ENCODE data around the gene GLI2. TPM values are rescaled to one million over a fixed set of nuclear protein-coding genes. Genes with fewer than 3 reads are reported as not detected.

The GLI2 gene
- total and polyA plus RNA-seq, 5 experiments from 2014 or later: not detected

GRCh38 chr2:120701499-120701898 lies 34.2 kb upstream of the GLI2 start:
- Mint-ChIP-seq H3K9me3 (no peaks in the 10 kb centered on the region), H3K27me3 (peaks cover 5 to 35% (median 17%) of the 10 kb centered on the region in 5 donors), H3K4me3 (no peak overlapping the region), H3K4me1 (no peaks in the 10 kb centered on the region), H3K27ac (no peak overlapping the region), H3K36me3 (no peaks in the 10 kb centered on the region)
- POLR2A ChIA-PET: no interaction called here
- DNase-seq (no peak), ATAC-seq (no peak)

- H3K9me3 Mint-ChIP-seq: no peaks in the 10 kb centered on the region
- DNase-seq (no peak), ATAC-seq (no peak)
- H3K36me3 Mint-ChIP-seq: no peaks in the 10 kb centered on the region
- no peak overlapping the region for H3K27ac Mint-ChIP-seq
- POLR2A ChIA-PET: no interaction called here
- H3K4me1 Mint-ChIP-seq: no peaks in the 10 kb centered on the region
- H3K27me3 Mint-ChIP-seq: peaks cover 2 to 35% (median 13%) of the 10 kb centered on the region in 5 donors
- no peak overlapping the region for H3K4me3 Mint-ChIP-seq
Observed at GRCh38 chr2:120702061-120702460, 33.6 kb upstream of the GLI2 start.

- Mint-ChIP-seq H3K27ac (peak overlapping the region in 1 of 10 donors; percentile 24), H3K4me1 (no peaks in the 10 kb centered on the region), H3K27me3 (peaks cover 0 to 33% (median 9%) of the 10 kb centered on the region in 5 donors), H3K9me3 (no peaks in the 10 kb centered on the region), H3K4me3 (no peak overlapping the region), H3K36me3 (no peaks in the 10 kb centered on the region)
- DNase-seq (no peak), ATAC-seq (no peak)
- POLR2A ChIA-PET: no interaction called here
Observed at GRCh38 chr2:120702801-120703200, 32.9 kb upstream of the GLI2 start.

DNA sequence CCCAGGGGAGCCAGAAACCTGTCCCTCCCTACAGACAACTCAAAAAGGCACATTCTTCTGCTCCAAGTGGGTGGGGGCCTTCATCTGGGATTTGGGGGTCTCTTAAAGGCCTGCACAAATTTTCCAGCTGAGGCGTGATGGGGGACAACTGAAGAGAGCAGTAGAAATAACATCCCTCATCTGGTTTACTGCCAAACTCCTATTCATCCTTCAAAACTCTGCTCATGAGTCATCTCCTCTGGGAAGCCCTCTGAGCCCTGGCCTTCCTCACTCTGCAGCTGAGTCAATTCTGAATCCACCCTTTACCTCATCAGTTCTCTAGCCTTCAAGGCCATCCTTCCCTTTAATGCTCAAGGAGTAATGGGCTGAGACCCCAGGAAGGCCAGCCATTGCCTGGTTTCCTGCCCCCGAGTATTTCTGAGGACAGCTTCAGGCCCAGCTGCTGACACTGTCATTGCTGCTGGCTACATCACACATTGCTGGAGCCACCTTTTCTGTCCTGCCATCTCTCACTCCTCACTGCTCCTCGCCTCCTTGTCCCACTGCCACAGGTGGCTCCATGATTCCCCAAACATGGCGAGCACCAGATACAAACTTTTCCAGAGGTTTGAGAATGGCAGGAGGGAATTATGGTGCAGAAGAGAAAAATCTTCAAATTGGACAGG lies 32.2 kb upstream of the GLI2 start:
- DNase-seq (no peak), ATAC-seq (no peak)
- H3K4me3 Mint-ChIP-seq: no peak overlapping the region
- H3K4me1 Mint-ChIP-seq: no peaks in the 10 kb centered on the region
- H3K27ac Mint-ChIP-seq: no peak overlapping the region
- H3K27me3 Mint-ChIP-seq: peaks cover 0 to 32% (median 9%) of the 10 kb centered on the region in 5 donors
- H3K9me3 Mint-ChIP-seq: no peaks in the 10 kb centered on the region
- H3K36me3 Mint-ChIP-seq: no peaks in the 10 kb centered on the region
- POLR2A ChIA-PET: no interaction called here

DNA sequence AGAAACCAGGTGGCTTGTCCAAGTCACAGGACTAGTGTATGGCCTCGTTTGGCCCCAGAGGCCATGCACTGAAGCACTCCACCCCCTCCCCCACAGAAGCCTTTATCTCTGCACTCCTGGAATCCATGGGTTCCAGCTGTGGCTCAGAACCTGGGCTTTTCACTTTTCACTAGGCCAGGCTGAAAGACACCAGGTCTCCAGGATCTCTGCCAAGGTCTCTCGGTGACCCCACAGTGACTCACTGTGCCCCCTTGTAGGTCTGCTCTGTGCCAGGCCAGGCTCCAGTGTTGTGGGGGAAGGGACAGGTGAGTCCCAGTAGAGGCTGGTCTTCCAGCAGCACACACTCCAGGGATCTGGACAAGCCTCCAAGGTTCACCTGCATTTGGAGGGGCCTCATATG lies 31.0 kb upstream of the GLI2 start:
- ATAC-seq: no peak

DNA sequence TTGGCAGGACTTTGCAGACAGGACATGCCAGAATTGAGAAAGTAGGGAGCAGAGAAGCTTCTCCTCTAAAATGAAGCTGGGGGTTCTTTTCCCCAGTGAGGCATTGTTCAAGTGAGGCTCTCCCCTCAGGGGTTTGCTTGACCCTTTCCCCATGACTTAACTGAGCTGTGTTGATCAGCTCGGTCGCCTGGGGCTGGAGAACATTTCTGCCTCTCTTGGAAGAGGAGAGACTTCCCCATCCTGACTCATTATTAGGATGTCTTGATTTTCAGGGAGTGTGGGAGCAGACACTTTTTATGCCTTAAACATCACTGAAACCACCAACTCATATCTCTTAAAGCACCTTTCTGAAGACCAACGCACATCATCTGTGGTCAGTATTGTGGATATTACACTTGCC lies 27.9 kb upstream of the GLI2 start:
- no peak for ATAC-seq
- H3K27me3 Mint-ChIP-seq: peaks cover 1 to 41% (median 12%) of the 10 kb centered on the region in 5 donors
- H3K4me3 Mint-ChIP-seq: no peak overlapping the region
- H3K4me1 Mint-ChIP-seq: peaks cover 0 to 2% (median under 1%) of the 10 kb centered on the region in 4 donors
- POLR2A ChIA-PET: no interaction called here
- no peaks in the 10 kb centered on the region for H3K36me3 Mint-ChIP-seq
- DNase-seq: no peak
- no peak overlapping the region for H3K27ac Mint-ChIP-seq
- H3K9me3 Mint-ChIP-seq: no peaks in the 10 kb centered on the region

More for the DNA sequence above, 31.0 kb upstream of the GLI2 start:
- no peak overlapping the region for H3K4me3 Mint-ChIP-seq
- H3K9me3 Mint-ChIP-seq: no peaks in the 10 kb centered on the region
- H3K27me3 Mint-ChIP-seq: peaks cover 0 to 32% (median 9%) of the 10 kb centered on the region in 5 donors
- no peak for DNase-seq
- POLR2A ChIA-PET: no interaction called here
- no peak overlapping the region for H3K27ac Mint-ChIP-seq
- no peaks in the 10 kb centered on the region for H3K4me1 Mint-ChIP-seq
- H3K36me3 Mint-ChIP-seq: no peaks in the 10 kb centered on the region

GRCh38 chr2:120708944-120709607 lies 26.6 kb upstream of the GLI2 start:
- POLR2A ChIA-PET: no interaction called here
- no peak for DNase-seq
- H3K4me3 Mint-ChIP-seq: no peak overlapping the region
- no peak overlapping the region for H3K27ac Mint-ChIP-seq
- ATAC-seq: no peak
- H3K4me1 Mint-ChIP-seq: peaks cover 0 to 2% (median under 1%) of the 10 kb centered on the region in 4 donors
- no peaks in the 10 kb centered on the region for H3K36me3 Mint-ChIP-seq
- H3K9me3 Mint-ChIP-seq: no peaks in the 10 kb centered on the region
- peaks cover 1 to 35% (median 11%) of the 10 kb centered on the region in 5 donors for H3K27me3 Mint-ChIP-seq

GRCh38 chr2:120709608-120710041 lies 26.0 kb upstream of the GLI2 start:
- H3K27ac Mint-ChIP-seq: no peak overlapping the region
- peaks cover 0 to 2% (median under 1%) of the 10 kb centered on the region in 4 donors for H3K4me1 Mint-ChIP-seq
- ATAC-seq (no peak), DNase-seq (no peak)
- peaks cover 1 to 36% (median 12%) of the 10 kb centered on the region in 5 donors for H3K27me3 Mint-ChIP-seq
- no peaks in the 10 kb centered on the region for H3K36me3 Mint-ChIP-seq
- no peak overlapping the region for H3K4me3 Mint-ChIP-seq
- POLR2A ChIA-PET: no interaction called here
- no peaks in the 10 kb centered on the region for H3K9me3 Mint-ChIP-seq

DNA sequence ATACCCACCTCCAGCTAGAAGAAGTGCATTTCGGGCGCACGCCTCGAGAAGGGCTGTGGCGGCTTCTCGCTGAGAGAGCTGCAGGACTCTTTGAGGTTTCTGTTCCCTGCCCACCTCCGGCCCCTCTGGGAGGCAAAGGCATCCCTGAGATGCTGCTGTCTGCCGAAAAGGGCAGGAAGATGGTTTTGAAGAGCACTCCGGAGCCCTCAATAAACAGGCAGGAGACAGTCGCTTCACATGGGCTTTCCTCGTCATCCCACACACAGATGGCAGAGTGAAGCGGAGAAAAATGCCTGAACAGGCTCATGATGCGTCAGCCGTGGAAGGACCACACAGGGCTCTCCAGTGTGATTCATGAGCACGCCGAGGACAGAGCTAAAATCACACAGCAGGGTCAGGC lies 25.4 kb upstream of the GLI2 start:
- POLR2A ChIA-PET: no interaction called here
- no peak for DNase-seq
- Mint-ChIP-seq H3K9me3 (no peaks in the 10 kb centered on the region), H3K27me3 (peaks cover 1 to 41% (median 11%) of the 10 kb centered on the region in 5 donors), H3K36me3 (no peaks in the 10 kb centered on the region), H3K27ac (no peak overlapping the region), H3K4me1 (peaks cover 0 to 2% (median under 1%) of the 10 kb centered on the region in 4 donors), H3K4me3 (no peak overlapping the region)
- no peak for ATAC-seq

- Mint-ChIP-seq H3K27me3 (peaks cover 1 to 37% (median 11%) of the 10 kb centered on the region in 5 donors), H3K9me3 (no peaks in the 10 kb centered on the region), H3K36me3 (no peaks in the 10 kb centered on the region), H3K27ac (no peak overlapping the region), H3K4me1 (peaks cover 0 to 2% (median under 1%) of the 10 kb centered on the region in 4 donors), H3K4me3 (no peak overlapping the region)
- POLR2A ChIA-PET: no interaction called here
- DNase-seq: no peak
- no peak for ATAC-seq
Observed at GRCh38 chr2:120711694-120712093, 24.0 kb upstream of the GLI2 start.

DNA sequence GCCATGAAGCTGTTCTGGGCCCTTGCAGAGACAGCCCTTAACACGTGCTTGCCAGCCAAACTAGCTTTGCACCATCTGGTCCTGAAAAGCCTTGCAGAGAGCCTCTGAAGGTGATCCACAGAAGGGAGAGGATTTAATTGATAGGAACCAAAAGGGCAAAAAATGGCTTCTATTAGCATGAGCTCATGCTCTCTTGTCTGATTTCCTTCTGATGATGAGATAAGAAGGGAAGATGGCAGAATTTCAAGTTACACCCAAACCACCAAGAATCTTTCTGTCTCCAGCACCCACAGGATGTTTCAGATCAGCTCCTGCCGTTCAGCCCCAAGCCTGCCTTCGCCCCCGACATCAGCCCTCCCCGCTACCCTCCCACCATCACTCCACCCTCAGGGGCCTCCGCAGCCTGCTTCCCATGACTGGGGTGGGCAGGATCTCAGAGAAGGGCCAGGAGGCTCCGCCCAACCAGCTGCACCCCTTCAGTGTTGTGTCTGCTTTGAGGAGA lies 23.4 kb upstream of the GLI2 start:
- no peak for DNase-seq
- peaks cover 0 to 2% (median under 1%) of the 10 kb centered on the region in 4 donors for H3K4me1 Mint-ChIP-seq
- H3K36me3 Mint-ChIP-seq: no peaks in the 10 kb centered on the region
- H3K27ac Mint-ChIP-seq: peak overlapping the region in 1 of 10 donors; percentile 63
- no peaks in the 10 kb centered on the region for H3K9me3 Mint-ChIP-seq
- POLR2A ChIA-PET: no interaction called here
- H3K4me3 Mint-ChIP-seq: no peak overlapping the region
- H3K27me3 Mint-ChIP-seq: peaks cover 1 to 32% (median 11%) of the 10 kb centered on the region in 5 donors
- no peak for ATAC-seq

DNA sequence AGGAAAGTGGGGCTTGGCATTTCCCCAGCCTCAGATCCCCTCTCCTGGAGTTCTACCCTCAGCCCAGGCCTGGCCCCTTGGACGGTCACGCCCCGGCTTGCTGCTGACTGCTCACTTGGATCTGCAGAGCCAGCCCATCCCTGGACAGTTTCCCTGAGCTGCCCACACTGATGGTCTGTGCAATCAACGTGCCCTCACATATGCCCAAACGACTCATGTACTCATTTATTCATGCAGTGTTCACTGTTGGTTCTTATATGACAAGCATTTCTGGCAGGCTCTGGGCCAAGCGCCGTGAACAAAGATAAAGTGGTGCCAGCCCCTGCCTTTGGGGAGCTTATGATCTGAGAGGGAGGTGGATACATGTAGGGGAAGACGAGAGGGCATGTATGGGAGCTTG lies 20.3 kb upstream of the GLI2 start:
- ATAC-seq: no peak
- POLR2A ChIA-PET: no interaction called here
- DNase-seq: peak in 1 of 10 donors; percentile 18
- H3K27me3 Mint-ChIP-seq: peaks cover 1 to 25% (median 12%) of the 10 kb centered on the region in 5 donors
- no peak overlapping the region for H3K4me3 Mint-ChIP-seq
- H3K36me3 Mint-ChIP-seq: no peaks in the 10 kb centered on the region
- no peaks in the 10 kb centered on the region for H3K9me3 Mint-ChIP-seq
- H3K27ac Mint-ChIP-seq: no peak overlapping the region
- H3K4me1 Mint-ChIP-seq: peaks cover 0 to 2% (median under 1%) of the 10 kb centered on the region in 4 donors

DNA sequence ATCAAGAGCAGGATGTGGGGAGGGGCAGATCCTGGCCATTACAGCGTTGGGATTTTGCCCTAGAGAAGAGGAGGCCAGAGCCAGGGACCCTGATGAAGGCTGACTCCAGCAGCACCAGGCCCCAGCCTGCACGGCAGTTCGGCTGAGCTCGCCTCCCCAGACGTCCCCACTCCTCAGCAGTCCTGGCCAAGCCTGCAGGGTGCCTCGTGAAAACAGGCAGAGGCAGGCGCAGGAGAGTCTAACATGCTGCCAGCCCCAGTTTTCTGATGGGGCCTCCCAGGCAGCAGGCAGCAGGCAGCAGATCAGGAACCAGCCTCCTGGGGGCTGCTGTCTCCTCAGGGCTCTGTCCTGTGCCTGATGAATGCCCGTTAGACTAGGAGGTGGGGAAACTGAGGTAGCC lies 19.7 kb upstream of the GLI2 start:
- DNase-seq (peak in 1 of 10 donors; percentile 34), ATAC-seq (no peak)
- Mint-ChIP-seq H3K27me3 (peaks cover 1 to 19% (median 12%) of the 10 kb centered on the region in 5 donors), H3K9me3 (no peaks in the 10 kb centered on the region), H3K4me3 (no peak overlapping the region), H3K36me3 (no peaks in the 10 kb centered on the region), H3K4me1 (peaks cover 0 to 2% (median under 1%) of the 10 kb centered on the region in 4 donors), H3K27ac (no peak overlapping the region)
- POLR2A ChIA-PET: no interaction called here

All from naive thymus-derived CD8-positive, alpha-beta T cell (primary cell).